IMR-90 (cell line): ENCODE results near the gene ZFR. TPM values are rescaled to one million over a fixed set of nuclear protein-coding genes. Genes with fewer than 3 reads are reported as not detected.

Experiments
- ATAC-seq: fragments of 200-7000 bp; cut with Tn5 transposase; 2 replicates; pipeline ENCODE4 v1.9.1; 2020; ENCODE audit warnings: low read depth, mild to moderate bottlenecking, moderate library complexity
- BruUV-seq: library from RNA; stranded (reverse); fragments of 400-500 nt; replicated peaks from 2 replicates; lab custom pipeline; 2021; lab: Mats Ljungman, UMichigan
- CTCF ChIA-PET: fragments of 300-600 bp; formaldehyde crosslinking; extraction: SDS; loops from one replicate; lab custom pipeline; 2021; ENCODE audit warnings: antibody characterized with exemption; lab: Yijun Ruan, JAX
- POLR2A ChIA-PET: fragments of 300-600 bp; sonication (Branson Sonifier 250); formaldehyde crosslinking; loops from one replicate; lab custom pipeline; 2022; ENCODE audit warnings: antibody characterized with exemption; ENCODE audit not compliant: unreplicated experiment; lab: Charles Lee
- DNase-seq: peaks from one replicate; pipeline ENCODE4 v3.0.0; 2013
- H2AFZ ChIP-seq: replicated peaks from 2 replicates; pipeline ENCODE3; 2013; ENCODE audit warnings: low read length, mild to moderate bottlenecking; ENCODE audit not compliant: poor library complexity
- H2AK5ac ChIP-seq: 2 replicates; pipeline ENCODE4 v1.6.1; 2013; ENCODE audit warnings: low read depth, low read length, inconsistent platforms
- H2AK9ac ChIP-seq: replicated peaks from 2 replicates; pipeline ENCODE3; 2013; ENCODE audit warnings: mild to moderate bottlenecking, low read depth, low read length, moderate library complexity; ENCODE audit not compliant: poor library complexity
- H2BK120ac ChIP-seq: 2 replicates; pipeline ENCODE4 v1.6.1; 2013; ENCODE audit warnings: low read depth, low read length, inconsistent platforms
- H2BK15ac ChIP-seq: 3 replicates; pipeline ENCODE4 v1.6.1; 2013; ENCODE audit warnings: low read depth, low read length, inconsistent platforms
- H2BK20ac ChIP-seq: 2 replicates; pipeline ENCODE4 v1.6.1; 2013; ENCODE audit warnings: low read depth, mild to moderate bottlenecking, inconsistent platforms, low read length, moderate library complexity
- H2BK5ac ChIP-seq: 2 replicates; pipeline ENCODE4 v1.6.1; 2013; ENCODE audit warnings: mild to moderate bottlenecking, low read depth, low read length, inconsistent platforms; ENCODE audit not compliant: poor library complexity, severe bottlenecking
- H3K14ac ChIP-seq: replicated peaks from 2 replicates; pipeline ENCODE4 v1.6.1; 2013; ENCODE audit warnings: low read depth, low read length, inconsistent platforms
- H3K18ac ChIP-seq: 2 replicates; pipeline ENCODE4 v1.6.1; 2013; ENCODE audit warnings: low read depth, low read length, control low read depth
- H3K23ac ChIP-seq: 2 replicates; pipeline ENCODE4 v1.6.1; 2013; ENCODE audit warnings: low read depth, low read length, inconsistent platforms
- H3K27ac ChIP-seq: 2 replicates; pipeline ENCODE4 v1.5.1; 2013; ENCODE audit warnings: mild to moderate bottlenecking, control low read depth, low read length; ENCODE audit not compliant: insufficient read depth
- H3K27me3 ChIP-seq: 2 replicates; pipeline ENCODE4 v1.6.1; 2013; ENCODE audit warnings: low read length; ENCODE audit not compliant: control insufficient read depth, insufficient read depth
- H3K36me3 ChIP-seq: 2 replicates; pipeline ENCODE4 v1.6.1; 2013; ENCODE audit warnings: low read length, mixed read lengths; ENCODE audit not compliant: control insufficient read depth, insufficient read depth
- H3K4ac ChIP-seq: 2 replicates; pipeline ENCODE4 v1.6.1; 2013; ENCODE audit warnings: low read depth, low read length, inconsistent platforms
- H3K4me1 ChIP-seq: 2 replicates; pipeline ENCODE4 v1.6.1; 2013; ENCODE audit warnings: low read length, mixed read lengths; ENCODE audit not compliant: control insufficient read depth, insufficient read depth
- H3K4me2 ChIP-seq: 2 replicates; pipeline ENCODE4 v1.6.1; 2013; ENCODE audit warnings: low read depth, mild to moderate bottlenecking, control low read depth, low read length, moderate library complexity
- H3K4me3 ChIP-seq: 2 replicates; pipeline ENCODE4 v1.5.1; 2013; ENCODE audit warnings: low read depth, mild to moderate bottlenecking, control low read depth, low read length, moderate library complexity; ENCODE audit not compliant: insufficient read depth
- H3K56ac ChIP-seq: 2 replicates; pipeline ENCODE4 v1.6.1; 2013; ENCODE audit warnings: low read length, inconsistent platforms; ENCODE audit not compliant: insufficient read depth; ENCODE audit errors: extremely low read depth
- H3K79me1 ChIP-seq, 2 experiments: 2 replicates each; pipeline ENCODE4 v1.6.1; 2013; ENCODE audit warnings: low read length in 2 of 2, inconsistent platforms in 1 of 2, low read depth in 1 of 2
- H3K9ac ChIP-seq: 2 replicates; pipeline ENCODE4 v1.6.1; 2013; ENCODE audit warnings: low read depth, low read length, control low read depth
- H3K9me1 ChIP-seq: 2 replicates; pipeline ENCODE4 v1.6.1; 2013; ENCODE audit warnings: low read length, inconsistent platforms; ENCODE audit not compliant: insufficient read depth
- H3K9me3 ChIP-seq: 2 replicates; pipeline ENCODE4 v1.6.1; 2013; ENCODE audit warnings: low read length; ENCODE audit not compliant: control insufficient read depth, insufficient read depth
- H4K20me1 ChIP-seq: 2 replicates; pipeline ENCODE4 v1.6.1; 2013; ENCODE audit warnings: low read length, inconsistent platforms; ENCODE audit not compliant: insufficient read depth
- H4K5ac ChIP-seq: 2 replicates; pipeline ENCODE4 v1.6.1; 2013; ENCODE audit warnings: mild to moderate bottlenecking, low read depth, low read length, control low read depth
- H4K8ac ChIP-seq, 2 experiments: 2 replicates each; pipeline ENCODE4 v1.6.1; 2013; ENCODE audit warnings: low read depth in 2 of 2, low read length in 2 of 2, control low read depth in 1 of 2, inconsistent platforms in 1 of 2
- H4K91ac ChIP-seq: 2 replicates; pipeline ENCODE4 v1.6.1; 2013; ENCODE audit warnings: low read depth, low read length, inconsistent platforms; ENCODE audit not compliant: insufficient read depth
- BHLHE40 ChIP-seq: fragments of 150-350 bp; IDR thresholded peaks from 2 replicates; pipeline ENCODE4 v1.6.1; 2016; ENCODE audit warnings: mild to moderate bottlenecking, low read depth, low read length
- CHD1 ChIP-seq: IDR thresholded peaks from 2 replicates; pipeline ENCODE4 v1.6.1; 2012; ENCODE audit warnings: low read depth, low read length, improper control_type of control experiment
- FOS ChIP-seq: fragments of 150-350 bp; IDR thresholded peaks from 2 replicates; pipeline ENCODE4 v1.6.1; 2016; ENCODE audit warnings: low read depth, low read length
- MAFK ChIP-seq: IDR thresholded peaks from 2 replicates; pipeline ENCODE4 v1.6.1; 2012; ENCODE audit warnings: low read depth, low read length, improper control_type of control experiment
- MAZ ChIP-seq: IDR thresholded peaks from 2 replicates; pipeline ENCODE4 v1.6.1; 2012; ENCODE audit warnings: low read depth, mild to moderate bottlenecking, low read length, improper control_type of control experiment, moderate library complexity, borderline replicate concordance
- MXI1 ChIP-seq: IDR thresholded peaks from 2 replicates; pipeline ENCODE4 v1.6.1; 2012; ENCODE audit warnings: low read depth, mild to moderate bottlenecking, low read length, moderate library complexity, borderline replicate concordance
- NFE2L2 ChIP-seq: fragments of 150-350 bp; IDR thresholded peaks from 2 replicates; pipeline ENCODE4 v1.6.1; 2016; ENCODE audit warnings: low read depth, mild to moderate bottlenecking, low read length
- RAD21 ChIP-seq: IDR thresholded peaks from 2 replicates; pipeline ENCODE4 v1.6.1; 2012; ENCODE audit warnings: low read length, improper control_type of control experiment
- RCOR1 ChIP-seq: IDR thresholded peaks from 2 replicates; pipeline ENCODE4 v1.6.1; 2012; ENCODE audit warnings: mild to moderate bottlenecking, low read length, improper control_type of control experiment; ENCODE audit not compliant: insufficient replicate concordance
- RFX5 ChIP-seq: IDR thresholded peaks from 2 replicates; pipeline ENCODE4 v1.8.0; 2012; ENCODE audit warnings: low read depth, mild to moderate bottlenecking, low read length, moderate library complexity
- SMC3 ChIP-seq: fragments of 150-350 bp; IDR thresholded peaks from 2 replicates; pipeline ENCODE4 v1.6.1; 2016; ENCODE audit warnings: low read depth, mild to moderate bottlenecking, antibody characterized with exemption, low read length, moderate library complexity
- WGBS, 2 experiments: methylation state at CpG; one replicate each; pipeline versions ENCODE4 v1.1.5 to v1.1.7; 2013; ENCODE audit warnings: missing lambda C conversion rate in 2 of 2; ENCODE audit not compliant: insufficient read length in 1 of 2; ENCODE audit errors: extremely low coverage in 2 of 2; 5-methylcytosine and 5-hydroxymethylcytosine counted together
- dilution Hi-C: fragments of 300-500 bp; cut with HindIII; formaldehyde crosslinking; loops from one replicate; pipeline ENCODE4 v1.14.3; 2018; ENCODE audit warnings: low sequenced_read_pairs; ENCODE audit not compliant: unreplicated experiment
- in situ Hi-C: fragments of 300-500 bp; cut with MboI; formaldehyde crosslinking; loops from 3 replicates; pipeline ENCODE4 v1.14.3; 2019; ENCODE audit warnings: low sequenced_read_pairs, inconsistent platforms, mixed read lengths
- intact Hi-C: fragments of 100-400 bp; cut with micrococcal nuclease; formaldehyde crosslinking; loops from 2 replicates; pipeline ENCODE4 v1.10.0; 2022
- polyA plus RNA-seq, 3 experiments: library from polyadenylated mRNA; depleted of rRNA; stranded (reverse); fragments of >200 nt; gene quantifications; 2 replicates each; pipeline ENCODE4 v1.2.3, GENCODE V29; 2012; ENCODE audit warnings: low replicate concordance in 1 of 3
- total RNA-seq: library from RNA; depleted of rRNA; stranded (reverse); fragments of >200 nt; gene quantifications from 2 replicates; pipeline ENCODE4 v1.2.3, GENCODE V29; 2012
- TF ChIP-seq, protein P1 (sequence below): fragments of 150-350 bp; IDR thresholded peaks from 2 replicates; pipeline ENCODE4 v1.6.1; 2016; ENCODE audit warnings: low read depth, mild to moderate bottlenecking, low read length, moderate library complexity, borderline replicate concordance
- TF ChIP-seq, protein P2 (sequence below): conservative IDR thresholded peaks from 2 replicates; pipeline ENCODE4 v1.5.1; 2012; ENCODE audit warnings: mild to moderate bottlenecking, low read depth, low read length, improper control_type of control experiment
- TF ChIP-seq, protein P3 (sequence below): fragments of 150-350 bp; IDR thresholded peaks from 2 replicates; pipeline ENCODE4 v1.6.1; 2017; ENCODE audit warnings: mild to moderate bottlenecking, antibody characterized with exemption, low read length, low read depth

The ZFR gene
- total and polyA plus RNA-seq, 2 of the 4 experiments (the other 2 are of a cell fraction) = 30.4 to 81.4 TPM

DNA sequence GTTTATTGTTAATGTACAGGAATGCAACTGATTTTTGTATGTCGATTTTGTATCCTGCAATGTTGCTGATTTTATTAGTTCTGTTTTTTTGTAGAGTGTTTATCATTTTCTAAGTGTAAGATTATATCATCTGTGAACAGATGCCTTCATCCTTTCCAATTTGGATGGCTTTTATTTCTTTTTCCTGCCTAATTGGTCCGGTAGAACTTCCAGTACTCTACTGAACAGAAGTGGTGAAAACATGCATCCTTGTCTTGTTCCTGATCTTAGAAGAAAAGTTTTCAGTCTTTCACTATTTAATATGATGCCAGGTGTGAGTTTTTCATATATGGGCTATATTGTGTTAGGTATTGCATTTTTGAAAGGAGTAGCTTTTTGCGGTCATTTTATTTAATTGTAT lies 42.5 kb upstream of the ZFR start:
- ChIA-PET CTCF (interaction anchor here (1.0 to 5.3 kb wide), 2 partner anchors 103 to 255 kb away, joined by 3 to 81 read pairs; no protein-coding TSS in a partner anchor), POLR2A (no interaction called here)
- no peak overlapping the region for H2AFZ ChIP-seq
- no peaks in the 10 kb centered on the region for H3K4me1 ChIP-seq
- no peak overlapping the region for H2BK5ac ChIP-seq
- intact Hi-C loops = loop anchor here (5.0 kb wide), 1 partner anchor 255 kb away; no protein-coding TSS in a partner anchor
- no peak overlapping the region for H3K9ac ChIP-seq
- H4K20me1 ChIP-seq = no peaks in the 10 kb centered on the region
- no peak overlapping the region for H3K4ac ChIP-seq
- H3K36me3 ChIP-seq = no peaks in the 10 kb centered on the region
- H2BK20ac ChIP-seq = no peak overlapping the region
- dilution Hi-C loops = no loop called here
- H2AK9ac ChIP-seq = no peak overlapping the region
- H3K27me3 ChIP-seq = no peaks in the 10 kb centered on the region
- no peak for TF ChIP-seq RAD21
- TF ChIP-seq, protein P1, sequence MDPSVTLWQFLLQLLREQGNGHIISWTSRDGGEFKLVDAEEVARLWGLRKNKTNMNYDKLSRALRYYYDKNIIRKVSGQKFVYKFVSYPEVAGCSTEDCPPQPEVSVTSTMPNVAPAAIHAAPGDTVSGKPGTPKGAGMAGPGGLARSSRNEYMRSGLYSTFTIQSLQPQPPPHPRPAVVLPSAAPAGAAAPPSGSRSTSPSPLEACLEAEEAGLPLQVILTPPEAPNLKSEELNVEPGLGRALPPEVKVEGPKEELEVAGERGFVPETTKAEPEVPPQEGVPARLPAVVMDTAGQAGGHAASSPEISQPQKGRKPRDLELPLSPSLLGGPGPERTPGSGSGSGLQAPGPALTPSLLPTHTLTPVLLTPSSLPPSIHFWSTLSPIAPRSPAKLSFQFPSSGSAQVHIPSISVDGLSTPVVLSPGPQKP = no peak
- no peak for TF ChIP-seq RCOR1
- TF ChIP-seq, protein P2, sequence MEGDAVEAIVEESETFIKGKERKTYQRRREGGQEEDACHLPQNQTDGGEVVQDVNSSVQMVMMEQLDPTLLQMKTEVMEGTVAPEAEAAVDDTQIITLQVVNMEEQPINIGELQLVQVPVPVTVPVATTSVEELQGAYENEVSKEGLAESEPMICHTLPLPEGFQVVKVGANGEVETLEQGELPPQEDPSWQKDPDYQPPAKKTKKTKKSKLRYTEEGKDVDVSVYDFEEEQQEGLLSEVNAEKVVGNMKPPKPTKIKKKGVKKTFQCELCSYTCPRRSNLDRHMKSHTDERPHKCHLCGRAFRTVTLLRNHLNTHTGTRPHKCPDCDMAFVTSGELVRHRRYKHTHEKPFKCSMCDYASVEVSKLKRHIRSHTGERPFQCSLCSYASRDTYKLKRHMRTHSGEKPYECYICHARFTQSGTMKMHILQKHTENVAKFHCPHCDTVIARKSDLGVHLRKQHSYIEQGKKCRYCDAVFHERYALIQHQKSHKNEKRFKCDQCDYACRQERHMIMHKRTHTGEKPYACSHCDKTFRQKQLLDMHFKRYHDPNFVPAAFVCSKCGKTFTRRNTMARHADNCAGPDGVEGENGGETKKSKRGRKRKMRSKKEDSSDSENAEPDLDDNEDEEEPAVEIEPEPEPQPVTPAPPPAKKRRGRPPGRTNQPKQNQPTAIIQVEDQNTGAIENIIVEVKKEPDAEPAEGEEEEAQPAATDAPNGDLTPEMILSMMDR = no peak
- TF ChIP-seq SMC3 = no peak
- no peak for TF ChIP-seq NFE2L2
- no peak for TF ChIP-seq MXI1
- TF ChIP-seq BHLHE40 = no peak
- no peak for TF ChIP-seq MAZ
- TF ChIP-seq, protein P3, sequence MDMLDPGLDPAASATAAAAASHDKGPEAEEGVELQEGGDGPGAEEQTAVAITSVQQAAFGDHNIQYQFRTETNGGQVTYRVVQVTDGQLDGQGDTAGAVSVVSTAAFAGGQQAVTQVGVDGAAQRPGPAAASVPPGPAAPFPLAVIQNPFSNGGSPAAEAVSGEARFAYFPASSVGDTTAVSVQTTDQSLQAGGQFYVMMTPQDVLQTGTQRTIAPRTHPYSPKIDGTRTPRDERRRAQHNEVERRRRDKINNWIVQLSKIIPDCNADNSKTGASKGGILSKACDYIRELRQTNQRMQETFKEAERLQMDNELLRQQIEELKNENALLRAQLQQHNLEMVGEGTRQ = no peak
- TF ChIP-seq FOS = no peak
- no peak for TF ChIP-seq MAFK
- no peak for TF ChIP-seq CHD1
- TF ChIP-seq RFX5 = no peak
- no peak overlapping the region for H4K5ac ChIP-seq
- WGBS, 2 experiments = no CpG with 5 or more reads among the region's 3 CpGs
- DNase-seq = no peak
- BruUV-seq = no TSS peak
- H3K14ac ChIP-seq = no peak overlapping the region
- ATAC-seq = no peak
- H3K79me1 ChIP-seq = no peaks in the 10 kb centered on the region
- H3K9me1 ChIP-seq = no peaks in the 10 kb centered on the region
- H3K4me3 ChIP-seq = no peak overlapping the region
- H3K9me3 ChIP-seq = no peaks in the 10 kb centered on the region
- no peak overlapping the region for H3K18ac ChIP-seq
- H4K91ac ChIP-seq = no peak overlapping the region
- H2BK120ac ChIP-seq = no peak overlapping the region
- no peak overlapping the region for H2BK15ac ChIP-seq
- H2AK5ac ChIP-seq = no peak overlapping the region
- no peak overlapping the region for H4K8ac ChIP-seq
- no peak overlapping the region for H3K27ac ChIP-seq
- H3K56ac ChIP-seq = no peak overlapping the region
- in situ Hi-C loops = loop anchor here (5.0 to 25.0 kb wide), 3 partner anchors 105 to 938 kb away; no protein-coding TSS in a partner anchor
- H3K23ac ChIP-seq = no peak overlapping the region
- H3K4me2 ChIP-seq = no peak overlapping the region
